AG04449 (cell line): ENCODE measurements around the gene STOML1.

Experiments used
- CTCF ChIA-PET: fragments of 350-600 bp; formaldehyde crosslinking; extraction: SDS; loops from one replicate; lab custom pipeline; 2021; ENCODE audit warnings: antibody characterized with exemption; lab: Yijun Ruan, JAX
- POLR2A ChIA-PET: fragments of 400-600, 350-600 bp; formaldehyde crosslinking; extraction: SDS; loops from one replicate; lab custom pipeline; 2020; ENCODE audit warnings: antibody characterized with exemption, inconsistent platforms; lab: Yijun Ruan, JAX
- DNase-seq: peaks from one replicate; pipeline ENCODE4 v3.0.0-alpha.2; 2010; ENCODE audit warnings: low read depth, low spot score
- H3K4me3 ChIP-seq: 2 replicates; pipeline ENCODE4 v1.5.1; 2011; ENCODE audit warnings: low read depth, mild to moderate bottlenecking, control low read depth, low read length
- CTCF ChIP-seq: IDR thresholded peaks from one replicate; pipeline ENCODE4 v1.5.1; 2011; ENCODE audit warnings: mild to moderate bottlenecking, moderate library complexity, low read length, control low read depth, inconsistent platforms; ENCODE audit not compliant: insufficient read depth; ENCODE audit errors: missing control alignments

The STOML1 gene

GRCh38 chr15:73946795-73947370 lies 45.2 kb downstream of the STOML1 start:
- POLR2A ChIA-PET = interaction anchor here (1.1 kb wide), 1 partner anchor 16 kb away, joined by 3 read pairs; no protein-coding TSS in a partner anchor
- no peak for TF ChIP-seq CTCF
- CTCF ChIA-PET = interaction anchor here (3.2 to 17.8 kb wide), 2 partner anchors 12 to 23 kb away, joined by 19 to 317 read pairs; no protein-coding TSS in a partner anchor
- no peak overlapping the region for H3K4me3 ChIP-seq
- no peak for DNase-seq

GRCh38 chr15:73946046-73946721 lies 45.9 kb downstream of the STOML1 start:
- no peak for DNase-seq
- CTCF ChIA-PET = interaction anchor here (1.1 to 17.8 kb wide), 5 partner anchors 10 to 49 kb away, joined by 3 to 317 read pairs (median 5); no protein-coding TSS in a partner anchor
- POLR2A ChIA-PET = interaction anchor here (1.1 kb wide), 1 partner anchor 16 kb away, joined by 3 read pairs; no protein-coding TSS in a partner anchor

DNA sequence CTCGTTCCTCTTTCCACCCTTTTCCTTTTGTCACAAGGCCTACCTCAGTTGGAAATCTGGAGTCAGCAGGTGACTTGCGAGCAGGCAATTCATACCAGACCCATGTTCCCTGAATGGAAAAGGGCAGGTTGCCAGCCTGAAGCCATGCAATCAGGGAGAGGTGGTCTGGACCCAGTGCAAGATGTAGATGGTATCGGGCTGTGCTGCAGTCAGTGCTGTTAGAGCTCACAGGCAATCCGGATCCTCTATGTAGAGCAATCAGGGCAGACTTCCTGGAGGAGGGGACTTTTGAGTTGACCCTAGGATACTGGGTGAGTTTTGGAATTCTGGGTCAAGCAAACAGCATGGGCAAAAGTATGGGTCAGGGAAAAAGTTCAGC lies 47.0 kb downstream of the STOML1 start:
- DNase-seq = no peak
- CTCF ChIA-PET = interaction anchor here (1.3 to 17.8 kb wide), 4 partner anchors 9 to 36 kb away, joined by 3 to 317 read pairs (median 6); no protein-coding TSS in a partner anchor
- H3K4me3 ChIP-seq = no peak overlapping the region
- no peak for TF ChIP-seq CTCF
- POLR2A ChIA-PET = interaction anchor here (0.8 kb wide), 1 partner anchor 14 kb away, joined by 3 read pairs; no protein-coding TSS in a partner anchor

More at GRCh38 chr15:73946046-73946721, 45.9 kb downstream of the STOML1 start:
- no peak for TF ChIP-seq CTCF
- H3K4me3 ChIP-seq = no peak overlapping the region

DNA sequence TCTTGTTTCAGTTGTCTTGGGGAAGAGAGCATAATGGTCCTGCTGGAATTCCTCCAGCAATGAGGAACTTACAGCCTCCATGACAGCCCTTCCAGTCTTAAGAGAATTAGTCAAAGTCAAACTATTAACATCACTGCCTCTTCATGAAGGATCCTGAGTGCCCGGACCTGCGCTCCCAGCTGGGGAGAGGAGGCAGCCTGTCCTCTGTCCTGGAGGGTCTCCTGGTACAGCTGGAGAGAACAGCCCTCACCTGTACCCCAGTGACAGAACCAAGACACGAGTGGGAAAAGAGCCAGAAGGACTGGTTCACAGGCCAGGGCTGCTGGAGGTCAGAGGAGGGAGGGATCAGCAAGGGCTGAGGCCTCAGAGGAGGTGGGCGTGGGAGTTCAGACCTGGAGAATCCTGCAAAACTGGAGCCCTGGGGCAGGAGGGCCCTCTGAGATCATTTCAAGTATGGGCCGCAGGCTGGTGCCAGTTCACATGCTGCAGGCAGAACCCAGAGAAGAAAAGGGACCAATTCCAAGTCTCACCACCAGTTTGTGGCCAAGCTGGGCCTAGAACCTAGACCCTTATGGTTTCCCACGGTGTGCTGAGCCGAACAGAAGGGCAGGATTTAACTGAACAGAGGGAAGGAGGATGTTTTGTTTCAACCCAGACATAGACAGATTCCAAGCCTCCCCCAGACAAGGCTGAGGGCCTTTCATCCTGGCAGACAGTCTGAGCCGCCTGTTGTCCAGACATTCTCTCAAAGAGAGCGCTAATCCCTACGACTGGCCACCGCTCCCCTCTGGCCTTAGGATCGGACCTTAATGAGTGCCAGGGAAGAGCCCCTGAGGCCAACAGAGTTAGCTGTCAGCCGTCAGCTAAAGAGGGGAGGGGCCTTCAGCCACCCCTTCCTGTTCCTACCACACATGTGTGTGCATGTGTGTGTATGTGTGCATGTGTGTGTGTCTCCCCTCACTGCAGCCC lies 47.6 kb downstream of the STOML1 start:
- H3K4me3 ChIP-seq = no peak overlapping the region
- TF ChIP-seq CTCF = no peak
- ChIA-PET CTCF (interaction anchor here (0.8 to 17.8 kb wide), 3 partner anchors 25 to 95 kb away, joined by 3 to 317 read pairs (median 6); no protein-coding TSS in a partner anchor), POLR2A (interaction anchor here (0.8 kb wide), 1 partner anchor 14 kb away, joined by 3 read pairs; no protein-coding TSS in a partner anchor)
- no peak for DNase-seq

DNA sequence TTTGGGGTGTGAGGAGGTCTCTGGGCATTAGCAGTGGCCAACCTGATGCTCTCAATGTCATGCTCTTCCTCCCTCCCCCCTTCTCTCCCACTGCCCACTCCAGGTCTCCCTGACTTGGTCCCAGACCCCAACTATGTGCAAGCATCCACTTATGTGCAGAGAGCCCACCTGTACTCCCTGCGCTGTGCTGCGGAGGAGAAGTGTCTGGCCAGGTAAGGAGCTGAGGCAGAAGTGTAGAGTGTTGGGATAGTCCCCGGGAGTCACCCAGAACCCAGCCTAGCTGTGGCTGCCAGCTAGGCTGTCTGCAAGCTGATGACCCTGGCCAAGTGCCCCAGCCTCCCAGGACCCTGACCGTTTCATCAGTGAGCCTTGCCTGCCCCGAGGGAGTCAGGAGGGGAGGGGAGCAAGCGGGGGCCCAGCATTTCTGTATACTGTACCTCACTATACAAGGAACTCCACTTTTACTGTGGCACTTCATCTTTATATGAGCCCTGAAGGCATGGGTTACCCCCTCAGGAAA lies 49.3 kb downstream of the STOML1 start:
- no peak overlapping the region for H3K4me3 ChIP-seq
- TF ChIP-seq CTCF = no peak
- DNase-seq = no peak
- ChIA-PET POLR2A (interaction anchor here (0.7 to 1.6 kb wide), 2 partner anchors 14 to 20 kb away, joined by 3 to 6 read pairs; no protein-coding TSS in a partner anchor), CTCF (interaction anchor here (1.0 to 2.0 kb wide), 4 partner anchors 8 to 98 kb away, joined by 3 to 12 read pairs (median 6); no protein-coding TSS in a partner anchor)
